DOHH2 (cell line): ENCODE results near the gene TSNAXIP1.
A peak's percentile ranks its signal among the peaks of the same experiment; 100 is the strongest.

Experiments
- H3F3A ChIP-seq: fragments of 200-600 bp; sonication (generic), shearing (Covaris generic); 2 replicates; pipeline ENCODE4 v1.6.0; 2016; ENCODE audit warnings: antibody characterized with exemption, mild to moderate bottlenecking; ENCODE audit not compliant: control insufficient read depth, insufficient read depth
- H3K27ac ChIP-seq: fragments of 200-600 bp; sonication (generic); 2 replicates; pipeline ENCODE4 v1.5.1; 2014; ENCODE audit warnings: low read depth, mild to moderate bottlenecking, low read length, moderate library complexity
- H3K27me3 ChIP-seq: fragments of 200-600 bp; sonication (generic); 2 replicates; pipeline ENCODE4 v1.6.1; 2014; ENCODE audit warnings: mild to moderate bottlenecking, low read length, mixed read lengths; ENCODE audit not compliant: control insufficient read depth
- H3K36me3 ChIP-seq: fragments of 200-600 bp; sonication (generic); 2 replicates; pipeline ENCODE4 v1.6.1; 2014; ENCODE audit warnings: mild to moderate bottlenecking, low read length, moderate library complexity, mixed read lengths; ENCODE audit not compliant: control insufficient read depth
- H3K4me1 ChIP-seq: fragments of 200-600 bp; sonication (generic); 2 replicates; pipeline ENCODE4 v1.6.1; 2014; ENCODE audit warnings: mild to moderate bottlenecking, low read length, mixed read lengths; ENCODE audit not compliant: control insufficient read depth
- H3K4me2 ChIP-seq: fragments of 200-600 bp; sonication (generic); 2 replicates; pipeline ENCODE4 v1.6.0; 2014; ENCODE audit warnings: mild to moderate bottlenecking, low read length, moderate library complexity
- H3K4me3 ChIP-seq: fragments of 200-600 bp; sonication (generic); 2 replicates; pipeline ENCODE4 v1.5.1; 2014; ENCODE audit warnings: mild to moderate bottlenecking, low read length, mixed read lengths
- H3K79me2 ChIP-seq: fragments of 200-600 bp; sonication (generic); 2 replicates; pipeline ENCODE4 v1.6.1; 2014; ENCODE audit warnings: mild to moderate bottlenecking, low read length, mixed read lengths; ENCODE audit not compliant: control insufficient read depth
- H3K9me2 ChIP-seq: fragments of 200-600 bp; sonication (generic); replicated peaks from 2 replicates; pipeline ENCODE4 v1.6.1; 2014; ENCODE audit warnings: mild to moderate bottlenecking, low read length, mixed read lengths; ENCODE audit not compliant: control insufficient read depth
- H3K9me3 ChIP-seq: fragments of 200-600 bp; sonication (generic); 2 replicates; pipeline ENCODE4 v1.6.1; 2014; ENCODE audit warnings: antibody characterized with exemption, low read length, mixed read lengths; ENCODE audit not compliant: control insufficient read depth, insufficient read depth
- H4K20me1 ChIP-seq: fragments of 200-600 bp; sonication (generic); 2 replicates; pipeline ENCODE4 v1.6.0; 2014; ENCODE audit warnings: low read depth, mild to moderate bottlenecking, antibody characterized with exemption, low read length, moderate library complexity; ENCODE audit not compliant: control insufficient read depth, insufficient read depth
- CTCF ChIP-seq: fragments of 200-600 bp; sonication (generic); IDR thresholded peaks from one replicate; pipeline ENCODE4 v1.5.1; 2014; ENCODE audit warnings: antibody characterized with exemption, mild to moderate bottlenecking, low read depth, low read length; ENCODE audit not compliant: poor library complexity, severe bottlenecking
- EZH2phosphoT487 ChIP-seq: fragments of 200-600 bp; sonication (generic); IDR thresholded peaks from 2 replicates; pipeline ENCODE4 v1.6.1; 2017; ENCODE audit warnings: borderline replicate concordance, mild to moderate bottlenecking, antibody characterized with exemption, low read length, moderate library complexity, mixed read lengths

The TSNAXIP1 gene

GRCh38 chr16:67801883-67802282, 4.8 kb upstream of the TSNAXIP1 start:
- Histone ChIP-seq H3K4me3 (peak overlapping the region; percentile 16; the same call in 1 of the 2 replicates), H3K27ac (0 out of 2 replicates have a peak overlapping the region, but pooled peaks have one; percentile 15), H3K27me3 (no peaks in the 10 kb centered on the region), H3K4me2 (peak overlapping the region; percentile 20), H4K20me1 (no peaks in the 10 kb centered on the region), H3K9me3 (no peaks in the 10 kb centered on the region), H3K4me1 (peaks cover 38% of the 10 kb centered on the region), H3K36me3 (peaks cover 41% of the 10 kb centered on the region), H3F3A (0 out of 2 replicates have a peak, but pooled peaks cover 3% of the 10 kb centered on the region), H3K79me2 (peaks cover 65% of the 10 kb centered on the region), H3K9me2 (no peaks in the 10 kb centered on the region)
- TF ChIP-seq EZH2phosphoT487 (no peak), CTCF (no peak)

DNA sequence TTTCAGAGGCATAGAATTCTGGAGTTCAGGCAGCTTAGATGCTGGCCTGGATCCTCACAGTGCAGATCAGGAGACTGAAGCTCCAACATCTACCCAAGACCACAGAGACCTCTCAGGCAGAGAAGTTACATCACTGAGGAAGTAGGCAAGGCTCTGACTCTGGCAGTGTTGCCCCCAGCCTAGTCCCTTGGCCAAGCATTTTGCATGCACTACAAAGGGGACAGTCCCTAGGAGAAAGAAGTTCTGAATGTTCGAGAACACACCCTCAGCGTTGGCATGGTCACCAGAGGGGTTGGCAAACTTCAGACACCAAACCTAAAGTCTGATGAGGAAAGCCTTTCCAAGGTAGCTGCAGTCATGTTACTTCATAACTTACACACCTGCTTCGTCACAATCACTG, 2.8 kb upstream of the TSNAXIP1 start:
- Histone ChIP-seq H3K27me3 (no peaks in the 10 kb centered on the region), H3K9me3 (no peaks in the 10 kb centered on the region), H3K36me3 (peaks cover 36% of the 10 kb centered on the region), H3K27ac (no peak overlapping the region), H3K4me1 (peaks cover 43% of the 10 kb centered on the region), H3F3A (0 out of 2 replicates have a peak, but pooled peaks cover 3% of the 10 kb centered on the region), H3K4me2 (no peak overlapping the region), H3K4me3 (no peak overlapping the region), H4K20me1 (no peaks in the 10 kb centered on the region), H3K9me2 (no peaks in the 10 kb centered on the region), H3K79me2 (peaks cover 54% of the 10 kb centered on the region)
- TF ChIP-seq EZH2phosphoT487 (no peak), CTCF (no peak)

DNA sequence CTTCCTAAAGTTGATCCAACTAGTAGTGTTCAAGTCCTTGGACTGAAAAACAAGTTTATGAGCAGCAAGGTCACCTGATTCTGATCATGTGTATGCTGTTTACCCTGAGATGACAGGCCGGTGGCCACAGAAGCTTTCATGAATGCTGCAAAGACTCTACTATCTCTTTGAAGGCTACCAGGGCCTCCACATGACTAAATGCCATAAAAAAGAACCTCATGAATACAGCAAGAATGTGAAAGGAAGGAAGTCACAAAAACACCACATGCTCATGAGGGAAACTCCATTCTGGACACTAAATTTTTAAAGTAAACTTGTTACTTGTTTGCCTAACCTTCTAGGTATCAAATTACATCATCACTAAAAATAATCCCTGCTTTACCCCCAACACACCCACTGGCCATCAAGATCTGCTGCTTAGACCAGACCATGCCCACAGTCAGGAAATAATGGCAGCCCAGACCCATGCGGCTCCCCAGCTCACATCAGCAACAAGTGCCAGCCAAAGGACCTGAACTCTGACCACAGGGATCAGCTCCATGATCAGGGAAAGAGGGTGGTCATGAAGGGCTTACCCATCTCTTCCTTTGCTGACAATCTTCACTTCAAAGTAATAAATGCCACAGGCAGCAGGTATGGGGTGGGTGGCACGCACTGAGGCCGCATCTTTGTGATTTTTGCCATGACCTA, 1.7 kb upstream of the TSNAXIP1 start:
- peaks cover 51% of the 10 kb centered on the region for H3K79me2 ChIP-seq
- H3K27ac ChIP-seq = no peak overlapping the region
- H3K4me3 ChIP-seq = peak overlapping the region; percentile 94
- H3K4me1 ChIP-seq = peaks cover 43% of the 10 kb centered on the region
- TF ChIP-seq EZH2phosphoT487 = no peak
- TF ChIP-seq CTCF = no peak
- H3K27me3 ChIP-seq = no peaks in the 10 kb centered on the region
- H3K9me3 ChIP-seq = no peaks in the 10 kb centered on the region
- H3F3A ChIP-seq = 0 out of 2 replicates have a peak, but pooled peaks cover 3% of the 10 kb centered on the region
- H3K36me3 ChIP-seq = peaks cover 31% of the 10 kb centered on the region
- H3K9me2 ChIP-seq = no peaks in the 10 kb centered on the region
- no peaks in the 10 kb centered on the region for H4K20me1 ChIP-seq
- H3K4me2 ChIP-seq = peak overlapping the region; percentile 94
